ENCODE results near the gene CDAN1. TPM values are rescaled to one million over a fixed set of nuclear protein-coding genes. Genes with fewer than 3 reads are reported as not detected.

The CDAN1 gene
- total and polyA plus RNA-seq, 2 donors (not counting 3 experiments of a cell fraction or from before 2014, with no cell fraction given) = 7.2 to 23.4 TPM

- CTCF ChIA-PET = no interaction called here
- dilution Hi-C loops (cut with MboI; ENCODE audit: extremely low pct_ligation_motif_present, low sequenced_read_pairs) = no loop called here
- no TSS peak for BruUV-seq (replicated peaks)
These were observed 22.2 kb upstream of the CDAN1 start for GRCh38 chr15:42759093-42759492.

GRCh38 chr15:42750306-42750705 lies 13.4 kb upstream of the CDAN1 start:
- Histone ChIP-seq H3K27me3 (ENCODE audit: control insufficient read depth in 2 of 2, insufficient read depth in 2 of 2, low read length in 2 of 2) (no peaks in the 10 kb centered on the region), H3K27ac (ENCODE audit: insufficient read depth, low read depth, low read length) (no peak overlapping the region), H3K4me2 (ENCODE audit: insufficient read depth, low read length) (no peak overlapping the region), H3K4me3 (replicated peaks in 1 of 3; ENCODE audit: insufficient read depth in 1 of 3, low read depth in 1 of 3, low read length in 3 of 3) (no peak overlapping the region), H2AFZ (ENCODE audit: low read depth, low read length) (no peak overlapping the region), H3K9me3 (replicated peaks; ENCODE audit: control insufficient read depth, insufficient read depth, low read length) (no peaks in the 10 kb centered on the region), H3K4me1 (ENCODE audit: control insufficient read depth, extremely low read depth, insufficient read depth, low read length) (no peaks in the 10 kb centered on the region), H3K79me2 (ENCODE audit: control insufficient read depth, insufficient read depth, low read length) (no peaks in the 10 kb centered on the region), H3K9ac (replicated peaks; ENCODE audit: extremely low read depth, insufficient read depth, low read length) (no peak overlapping the region), H3K9me1 (replicated peaks; ENCODE audit: control insufficient read depth, extremely low read depth, insufficient read depth, low read length) (no peaks in the 10 kb centered on the region), H4K20me1 (replicated peaks; ENCODE audit: control insufficient read depth, extremely low read depth, insufficient read depth, low read length) (no peaks in the 10 kb centered on the region), H3K36me3 (ENCODE audit: control insufficient read depth in 2 of 2, extremely low read depth in 1 of 2, insufficient read depth in 2 of 2, low read length in 2 of 2) (peaks cover 6 to 9% of the 10 kb centered on the region in 2 experiments)
- no TSS peak for BruUV-seq (replicated peaks)
- intact Hi-C loops (cut with micrococcal nuclease) (no loop called here), dilution Hi-C loops (cut with MboI; ENCODE audit: extremely low pct_ligation_motif_present, low sequenced_read_pairs) (no loop called here)
- ChIA-PET CTCF (interaction anchor here (0.7 to 3.1 kb wide), 2 partner anchors 65 to 176 kb away, joined by 3 to 13 read pairs; no protein-coding TSS in a partner anchor), POLR2A (no interaction called here)
- DNase-seq (ENCODE audit: low read depth, low spot score) (no peak), FAIRE-seq (no peak)
- TF ChIP-seq GATA2 (IDR thresholded peaks at IDR 0.05; ENCODE audit: insufficient read depth, insufficient read length, low read depth, low read length) (no peak), POLR2A (IDR thresholded peaks at IDR 0.05; ENCODE audit: low read depth, low read length) (no peak), MYC (IDR thresholded peaks at IDR 0.05; ENCODE audit: low read depth, low read length) (no peak), FOS (IDR thresholded peaks at IDR 0.05; ENCODE audit: borderline replicate concordance, insufficient read depth, low read length) (no peak), POLR2AphosphoS5 (IDR thresholded peaks at IDR 0.05; ENCODE audit: insufficient read depth, low read depth, low read length) (no peak), CTCF (IDR thresholded peaks at IDR 0.05; ENCODE audit: extremely low read depth in 1 of 2, insufficient read depth in 1 of 2, low read depth in 1 of 2, low read length in 2 of 2) (no peak), JUN (IDR thresholded peaks at IDR 0.05; ENCODE audit: borderline replicate concordance, insufficient read depth, insufficient read length, low read depth) (no peak), EZH2 (IDR thresholded peaks at IDR 0.05; ENCODE audit: borderline replicate concordance, low read depth, low read length, severe bottlenecking) (no peak), MAX (IDR thresholded peaks at IDR 0.05; ENCODE audit: insufficient read depth, insufficient read length) (no peak)

More at GRCh38 chr15:42759093-42759492, 22.2 kb upstream of the CDAN1 start:
- no peaks in the 10 kb centered on the region for H4K20me1 ChIP-seq (replicated peaks; ENCODE audit: control insufficient read depth, extremely low read depth, insufficient read depth, low read length)
- H3K36me3 ChIP-seq (ENCODE audit: control insufficient read depth in 2 of 2, extremely low read depth in 1 of 2, insufficient read depth in 2 of 2, low read length in 2 of 2) = no peaks in the 10 kb centered on the region
- no peak overlapping the region for H3K4me2 ChIP-seq (ENCODE audit: insufficient read depth, low read length)
- intact Hi-C loops (cut with micrococcal nuclease) = no loop called here
- POLR2A ChIA-PET = no interaction called here
- no peaks in the 10 kb centered on the region for H3K9me1 ChIP-seq (replicated peaks; ENCODE audit: control insufficient read depth, extremely low read depth, insufficient read depth, low read length)
- no peaks in the 10 kb centered on the region for H3K27me3 ChIP-seq (ENCODE audit: control insufficient read depth in 2 of 2, insufficient read depth in 2 of 2, low read length in 2 of 2)
- H3K4me1 ChIP-seq (ENCODE audit: control insufficient read depth, extremely low read depth, insufficient read depth, low read length) = no peaks in the 10 kb centered on the region
- H2AFZ ChIP-seq (ENCODE audit: low read depth, low read length) = no peak overlapping the region
- H3K9me3 ChIP-seq (replicated peaks; ENCODE audit: control insufficient read depth, insufficient read depth, low read length) = no peaks in the 10 kb centered on the region
- H3K79me2 ChIP-seq (ENCODE audit: control insufficient read depth, insufficient read depth, low read length) = no peaks in the 10 kb centered on the region
- H3K9ac ChIP-seq (replicated peaks; ENCODE audit: extremely low read depth, insufficient read depth, low read length) = no peak overlapping the region
- FAIRE-seq = no peak
- TF ChIP-seq POLR2AphosphoS5 (IDR thresholded peaks at IDR 0.05; ENCODE audit: insufficient read depth, low read depth, low read length) = no peak
- no peak for TF ChIP-seq FOS (IDR thresholded peaks at IDR 0.05; ENCODE audit: borderline replicate concordance, insufficient read depth, low read length)
- no peak for DNase-seq (ENCODE audit: low read depth, low spot score)
- no peak overlapping the region for H3K27ac ChIP-seq (ENCODE audit: insufficient read depth, low read depth, low read length)
- no peak overlapping the region for H3K4me3 ChIP-seq (replicated peaks in 1 of 3; ENCODE audit: insufficient read depth in 1 of 3, low read depth in 1 of 3, low read length in 3 of 3)
